ENCODE data around the gene CLNK.

The CLNK gene

DNA sequence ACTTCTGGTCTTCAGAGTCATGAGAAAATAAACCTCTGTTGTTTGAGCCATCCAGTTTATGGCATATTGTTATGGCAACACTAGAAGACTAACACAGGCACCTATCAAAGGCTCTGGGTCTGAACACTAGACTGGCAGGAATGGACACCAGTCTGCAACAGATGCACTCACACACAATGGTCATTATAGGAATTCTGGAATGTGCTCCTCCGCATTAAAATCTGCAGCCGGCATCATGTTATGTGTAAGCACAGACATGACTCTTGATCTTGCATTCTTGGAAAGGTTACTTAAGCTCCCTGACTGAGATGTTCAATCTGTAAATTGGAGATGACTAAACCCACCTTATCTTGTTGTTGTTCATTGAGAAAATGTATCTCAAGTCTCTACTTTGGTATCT is 115.1 kb downstream of the CLNK start:
- no peak for DNase-seq

DNA sequence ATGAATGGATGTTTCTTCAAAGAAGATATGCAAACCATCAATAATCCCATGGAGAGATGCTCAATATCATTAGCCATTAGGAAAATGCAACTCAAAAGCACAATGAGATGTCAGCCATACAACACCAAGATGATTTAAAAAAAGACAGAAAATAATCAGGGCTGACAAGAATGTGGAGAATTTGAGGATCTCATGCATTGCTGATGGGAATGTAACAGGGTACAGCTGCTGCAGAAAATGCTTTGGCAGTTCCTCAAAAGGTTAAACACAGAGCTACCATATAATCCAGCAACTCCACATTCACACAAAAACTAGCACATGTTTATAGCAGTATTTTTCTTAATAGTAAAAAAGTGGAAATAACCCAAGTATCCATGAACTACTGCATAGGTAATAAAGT is 116.8 kb downstream of the CLNK start:
- no peak for DNase-seq

DNA sequence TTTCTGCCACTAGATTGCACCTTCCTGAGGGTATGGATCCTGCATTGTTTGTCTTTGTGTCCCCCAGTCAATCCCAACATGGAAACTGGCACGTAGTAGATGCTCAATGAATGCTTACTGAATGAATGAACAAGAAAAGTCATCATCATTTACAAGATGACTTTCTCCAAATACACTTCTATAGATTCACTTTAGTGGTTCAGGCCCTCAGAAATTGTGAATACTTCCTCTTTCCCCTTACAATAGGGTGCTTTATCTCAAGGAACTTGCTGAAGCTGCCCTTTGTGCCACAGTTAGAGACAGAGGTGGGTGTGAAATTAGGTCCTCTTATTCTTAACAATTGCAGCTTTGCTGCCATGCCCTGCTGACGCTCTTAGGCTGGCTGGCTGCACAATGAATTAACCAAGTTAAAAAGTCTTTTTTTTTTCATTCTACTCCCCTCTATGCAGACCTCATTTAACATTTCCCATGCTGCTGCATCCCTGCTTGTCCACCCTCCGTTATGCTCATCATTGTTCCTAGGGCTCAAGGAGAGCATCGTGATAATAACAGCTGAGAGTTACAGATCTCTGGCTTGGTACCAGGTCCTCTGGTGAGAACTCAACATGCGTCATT is 119.3 kb downstream of the CLNK start:
- no peak for DNase-seq

DNA sequence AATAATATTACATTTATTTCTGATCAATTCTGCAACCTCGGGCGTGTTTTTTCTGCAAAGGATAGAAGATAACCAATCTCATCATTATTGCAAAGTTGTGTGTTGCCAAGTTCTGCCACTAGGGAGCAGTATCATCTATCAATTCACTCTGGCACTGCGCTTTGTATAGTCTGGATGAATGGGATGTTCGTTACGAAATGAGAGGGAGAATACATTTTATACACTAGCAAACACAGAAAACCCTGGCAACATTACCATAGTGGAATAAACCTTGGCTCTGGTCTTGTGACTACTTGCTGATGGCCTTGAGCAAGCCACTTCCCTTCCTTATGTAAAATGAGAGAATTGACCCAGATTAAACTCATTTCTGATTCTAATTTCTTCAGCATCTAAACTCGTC is 129.9 kb downstream of the CLNK start:
- DNase-seq = no peak

DNA sequence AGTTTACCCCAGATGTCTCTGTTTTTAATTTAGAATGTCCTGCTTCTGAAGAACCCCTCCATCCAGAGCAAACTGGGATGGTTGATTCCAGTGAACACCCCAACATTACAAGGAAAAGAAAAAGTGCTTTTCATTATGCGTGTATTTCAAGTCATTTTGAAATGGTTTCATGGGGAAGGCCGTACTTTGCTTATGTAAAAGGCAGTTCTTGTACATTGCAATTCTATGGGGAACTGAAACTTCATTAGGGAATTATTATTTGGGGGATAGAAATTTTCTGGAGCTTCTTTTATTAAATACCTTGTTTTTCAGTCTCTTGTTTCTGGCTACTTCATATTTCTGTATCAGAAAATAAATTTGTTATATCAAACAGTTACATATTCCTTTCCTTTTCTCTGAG is 130.4 kb downstream of the CLNK start:
- no peak for DNase-seq

DNA sequence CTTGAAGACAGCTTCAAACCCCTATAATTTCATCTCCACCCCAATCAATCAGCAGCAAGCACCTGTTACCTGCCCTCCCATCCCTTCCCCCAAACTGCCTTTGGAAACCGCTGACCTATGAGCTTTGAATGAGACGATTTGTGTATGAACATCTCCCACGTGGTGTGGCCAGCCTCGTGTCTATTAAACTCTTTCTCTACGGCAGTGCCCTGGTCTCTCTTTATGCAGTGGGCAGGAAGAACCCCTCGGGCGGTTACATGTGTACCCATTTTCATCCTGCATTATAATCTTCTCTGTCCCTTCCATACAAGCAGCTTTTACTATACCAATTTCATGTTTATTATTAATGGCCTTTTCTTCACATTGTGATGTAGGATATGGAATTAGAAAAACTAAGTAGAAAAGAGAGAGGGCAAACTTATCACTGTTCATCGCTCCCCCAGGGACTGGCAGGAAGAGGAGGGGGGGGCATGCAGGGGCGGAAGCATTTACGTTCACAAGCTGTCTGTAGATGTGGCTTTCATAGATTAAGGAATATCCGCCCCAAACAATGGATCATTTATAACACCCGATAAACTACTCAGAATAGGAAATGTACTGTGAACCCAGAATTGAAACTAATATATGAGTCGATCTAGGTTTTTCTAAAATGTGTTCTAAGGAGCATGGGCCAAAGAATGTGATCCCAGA is 131.8 kb downstream of the CLNK start:
- no peak for DNase-seq

- DNase-seq = no peak
Observed at GRCh38 chr4:10535912-10536311, 148.7 kb downstream of the CLNK start.

DNA sequence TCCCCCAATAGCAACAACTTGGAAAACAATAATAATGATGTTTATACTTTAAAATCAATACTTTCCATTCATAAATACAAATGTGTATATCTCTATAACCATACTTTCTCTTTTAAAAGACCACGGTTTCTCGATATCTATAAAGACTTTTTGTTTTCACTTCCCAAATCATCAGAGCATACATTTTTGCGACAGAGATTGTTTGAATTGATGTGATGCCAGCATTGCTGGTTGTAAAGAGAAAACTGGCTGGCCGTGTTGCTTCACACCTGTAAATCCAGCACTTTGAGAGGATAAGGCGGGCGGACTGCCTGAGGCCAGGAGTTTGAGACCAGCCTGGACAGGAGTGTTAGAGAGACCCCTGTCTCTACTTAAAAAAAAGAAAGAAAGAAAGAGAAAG is 149.7 kb downstream of the CLNK start:
- no peak for DNase-seq

DNA sequence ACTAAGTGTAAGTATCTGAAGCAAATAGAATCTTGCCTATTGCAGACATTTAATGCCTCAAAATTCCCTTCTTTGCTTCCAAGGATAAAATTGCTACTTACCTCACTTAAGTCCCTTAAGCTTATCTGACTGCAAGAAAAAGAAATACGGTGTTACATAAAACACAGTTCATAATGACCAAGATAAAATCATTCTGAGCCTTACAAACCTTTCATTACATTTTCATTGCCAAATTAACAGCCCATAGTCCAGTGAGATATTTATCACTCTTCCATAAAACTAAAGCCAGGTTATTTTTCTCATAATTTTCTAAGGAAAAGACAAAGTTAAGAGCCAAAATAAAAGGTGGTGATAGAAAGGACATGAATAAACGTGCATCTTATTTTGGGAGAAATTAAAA is 152.4 kb downstream of the CLNK start:
- no peak for DNase-seq

DNA sequence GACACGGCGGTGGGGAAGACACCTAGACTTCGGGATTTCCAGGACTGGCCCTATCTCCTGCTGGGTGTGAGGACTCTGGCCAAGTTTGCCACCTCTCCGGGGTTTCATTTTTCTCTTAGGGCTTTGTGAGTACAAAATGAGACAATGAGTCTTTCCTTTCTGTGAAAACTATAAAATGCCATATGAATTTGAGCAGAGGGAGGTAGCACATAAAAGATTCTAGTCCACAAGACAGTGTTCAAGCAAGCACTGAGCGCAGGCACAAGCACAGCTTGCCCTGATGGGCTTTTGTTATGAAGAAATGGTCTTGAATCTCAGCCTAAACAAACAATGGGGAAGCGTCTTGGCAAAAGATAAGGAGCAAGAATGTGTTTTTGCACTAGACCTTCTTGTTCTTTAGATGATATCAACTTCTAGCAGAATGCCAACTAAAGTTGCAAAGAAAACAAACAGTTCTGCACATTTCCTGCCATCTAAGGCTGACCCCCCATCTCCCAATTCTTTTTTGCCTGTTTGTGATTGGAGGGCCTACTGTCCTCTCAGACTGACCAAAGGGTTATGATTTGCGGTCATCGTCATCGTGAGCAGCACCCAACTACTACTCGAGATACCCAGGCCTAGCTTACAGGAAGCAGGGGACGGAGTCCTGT is 154.3 kb downstream of the CLNK start:
- no peak for DNase-seq

GRCh38 chr4:10529291-10530136 is 155.1 kb downstream of the CLNK start:
- no peak for DNase-seq

DNA sequence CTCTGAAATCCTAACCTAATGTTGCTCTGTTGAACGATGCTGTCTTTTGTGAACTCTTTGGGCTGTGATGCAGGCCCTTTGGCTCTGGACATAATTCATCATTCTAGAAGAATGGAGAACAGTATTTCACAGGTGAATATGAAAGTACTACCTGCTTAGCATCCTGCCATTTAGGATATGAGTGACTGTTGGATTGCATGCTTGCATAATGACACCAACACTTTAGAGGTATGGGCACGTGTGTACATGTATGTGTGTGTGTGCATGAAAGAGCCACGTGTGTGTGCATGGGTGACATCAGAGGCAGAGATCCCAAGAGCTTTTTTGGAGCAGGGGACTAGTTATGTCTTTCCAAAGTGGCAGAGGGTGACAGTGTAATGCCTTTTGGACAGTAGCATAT is 157.1 kb downstream of the CLNK start:
- DNase-seq = no peak

- DNase-seq = no peak
Observed at GRCh38 chr4:10526429-10527222, 157.9 kb downstream of the CLNK start.

DNA sequence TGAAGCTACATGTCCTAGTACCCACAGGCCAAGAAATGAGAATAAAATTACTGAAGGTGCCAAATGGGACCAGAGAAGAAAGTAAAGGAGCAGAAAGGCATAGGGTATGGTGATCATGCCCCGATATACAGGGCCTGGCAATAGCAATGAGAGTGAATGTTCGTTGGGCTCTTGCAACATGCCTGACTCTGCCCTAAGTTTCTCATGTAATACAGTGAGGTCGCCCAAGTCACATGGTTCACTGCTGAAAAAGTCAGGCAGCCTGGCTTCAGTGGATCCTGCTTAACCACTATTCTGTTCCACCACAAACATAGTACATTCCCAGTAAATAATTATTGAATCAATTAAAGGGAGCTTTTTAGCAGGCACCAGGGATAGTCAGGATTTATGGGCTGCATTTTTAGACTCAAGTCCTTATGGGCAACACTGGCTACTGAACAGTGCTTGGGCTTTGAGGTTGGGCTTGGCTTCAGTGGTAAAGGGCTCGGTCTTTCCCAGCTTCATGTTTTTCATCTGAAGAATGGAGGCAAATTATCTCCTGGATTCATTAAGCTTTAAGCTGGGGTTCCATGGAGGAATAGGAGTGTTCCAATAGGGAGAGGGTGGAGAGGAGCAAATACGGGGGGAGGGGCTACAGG is 160.3 kb downstream of the CLNK start:
- DNase-seq = no peak

DNA sequence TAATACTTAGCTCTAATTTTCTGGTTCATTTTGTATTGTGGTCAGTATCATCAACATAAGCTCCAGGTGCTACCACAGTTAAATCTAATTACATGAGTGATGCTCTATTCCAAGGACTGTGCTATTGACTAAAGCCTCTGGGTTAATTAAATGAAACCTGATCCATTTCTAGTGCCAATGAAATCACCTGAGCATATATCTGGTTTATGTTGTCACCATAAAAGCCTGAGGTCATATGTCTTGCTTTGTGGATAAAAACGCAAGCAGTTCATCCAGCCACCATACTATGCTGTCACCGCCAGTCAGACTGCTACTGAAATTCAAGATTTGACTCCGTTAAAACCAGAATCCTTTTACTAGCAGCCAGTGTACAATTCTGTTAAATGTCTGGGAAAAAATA is 163.1 kb downstream of the CLNK start:
- DNase-seq = no peak

- no peak for DNase-seq
Observed at GRCh38 chr4:10509733-10510132, 174.8 kb downstream of the CLNK start.

GRCh38 chr4:10506077-10506476 is 178.5 kb downstream of the CLNK start:
- no peak for DNase-seq

DNA sequence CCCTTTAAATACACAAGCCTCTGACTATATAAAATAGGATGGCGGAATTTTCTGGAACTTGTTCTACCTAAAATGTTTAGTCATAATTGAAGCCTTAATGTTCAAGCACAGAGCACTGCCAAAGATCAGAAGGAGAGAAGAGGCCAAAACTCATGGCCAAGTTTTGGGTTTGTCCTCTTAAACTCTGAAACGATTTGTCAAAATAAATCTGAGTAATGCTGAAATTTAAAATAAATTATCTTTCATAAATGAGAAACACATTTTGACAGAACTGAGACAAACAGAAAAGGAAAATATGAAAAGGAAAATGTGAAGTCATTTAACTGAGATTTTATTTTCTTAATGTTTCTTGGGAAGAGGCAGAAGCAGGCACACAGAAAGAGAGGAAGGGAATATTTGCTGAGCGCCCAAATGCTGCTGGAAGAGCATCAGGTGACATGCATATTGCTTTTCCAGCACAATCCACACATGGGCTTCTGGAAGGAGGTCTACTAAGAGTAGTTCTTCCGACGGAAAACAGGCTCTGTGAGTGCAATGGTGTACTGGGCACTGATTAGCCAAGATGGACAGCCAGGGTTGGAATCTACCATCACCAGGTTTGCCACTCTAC is 179.9 kb downstream of the CLNK start:
- DNase-seq = no peak

DNA sequence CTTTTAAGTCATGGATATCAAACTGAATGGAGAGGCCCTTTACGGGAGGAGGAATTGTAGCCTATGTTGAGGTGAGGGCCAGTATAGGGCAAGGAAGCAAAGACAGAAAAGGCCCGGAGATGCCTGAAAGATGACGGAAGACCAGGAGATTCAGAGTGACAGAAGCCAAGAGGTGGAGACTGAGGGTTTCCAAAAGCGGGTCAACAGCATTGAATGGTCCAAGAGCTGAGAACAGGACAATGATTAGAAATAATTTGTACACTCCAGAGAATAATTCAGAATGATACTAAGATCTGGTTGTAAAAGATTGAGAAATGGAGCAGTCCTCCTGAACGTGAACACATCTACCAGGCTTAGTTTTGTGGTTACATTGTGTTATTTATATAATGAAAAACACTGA is 181.9 kb downstream of the CLNK start:
- DNase-seq = no peak

DNA sequence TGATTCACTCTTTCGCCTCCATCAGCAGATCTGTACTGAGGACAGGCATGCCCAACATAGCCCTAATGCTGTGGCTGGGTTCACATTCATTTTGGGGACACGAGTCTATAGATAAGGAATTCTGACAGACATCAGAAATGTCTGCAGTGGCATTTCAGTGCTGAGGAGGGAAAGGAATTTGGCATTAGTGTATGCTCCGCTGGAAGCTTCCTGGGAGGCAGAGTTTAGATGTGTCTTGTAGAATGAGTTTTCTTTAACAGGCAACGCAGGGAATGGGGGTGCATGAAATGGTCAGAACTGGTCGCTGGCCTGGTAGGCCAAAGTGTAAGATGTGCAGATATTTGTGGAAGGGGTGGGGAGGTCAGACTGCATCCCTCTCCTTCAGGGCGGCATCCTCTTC is 183.8 kb downstream of the CLNK start:
- no peak for DNase-seq

GRCh38 chr4:10496200-10496599 is 188.4 kb downstream of the CLNK start:
- DNase-seq = no peak

- DNase-seq = no peak
Observed at GRCh38 chr4:10495651-10496050, 188.9 kb downstream of the CLNK start.
